PC-3 (cell line): ENCODE results near the gene KAZN. TPM values are rescaled to one million over a fixed set of nuclear protein-coding genes. Genes with fewer than 3 reads are reported as not detected.

ENCODE experiments used
- ATAC-seq: fragments of 200-7000 bp; cut with Tn5 transposase; 2 replicates; pipeline ENCODE4 v1.9.1; 2020; ENCODE audit warnings: mild to moderate bottlenecking, moderate library complexity
- BruUV-seq: library from RNA; stranded (reverse); fragments of 400-500 nt; replicated peaks from 2 replicates; lab custom pipeline; 2021; lab: Mats Ljungman, UMichigan
- CTCF ChIA-PET: fragments of 300-600 bp; sonication (Branson Sonifier 250); formaldehyde crosslinking; loops from one replicate; lab custom pipeline; 2022; ENCODE audit warnings: antibody characterized with exemption; lab: Charles Lee
- POLR2A ChIA-PET: fragments of 300-600 bp; sonication (Branson Sonifier 250); formaldehyde crosslinking; loops from one replicate; lab custom pipeline; 2022; ENCODE audit warnings: antibody characterized with exemption; ENCODE audit not compliant: unreplicated experiment; lab: Charles Lee
- DNase-seq: peaks from one replicate; pipeline ENCODE4 v3.0.0-alpha.2; 2015
- H2AFZ ChIP-seq: fragments of 300-600 bp; sonication (generic); 2 replicates; pipeline ENCODE4 v1.6.0; 2016; ENCODE audit warnings: antibody characterized with exemption, low read length
- H3F3A ChIP-seq: fragments of 300-600 bp; sonication (generic); one replicate; pipeline ENCODE4 v1.6.0; 2017; ENCODE audit warnings: antibody characterized with exemption, low read length, control low read depth, mild to moderate bottlenecking; ENCODE audit not compliant: unreplicated experiment
- H3K27ac ChIP-seq: fragments of 300-600 bp; sonication (generic); 2 replicates; pipeline ENCODE4 v1.5.1; 2016; ENCODE audit warnings: mild to moderate bottlenecking, low read length
- H3K27me3 ChIP-seq: fragments of 300-600 bp; sonication (generic); 2 replicates; pipeline ENCODE4 v1.6.1; 2016; ENCODE audit warnings: low read length, mixed read lengths
- H3K36me3 ChIP-seq: fragments of 300-600 bp; sonication (generic); 2 replicates; pipeline ENCODE4 v1.6.1; 2016; ENCODE audit warnings: low read depth, mixed run types, low read length, mixed read lengths
- H3K4me1 ChIP-seq: fragments of 300-600 bp; sonication (generic); 2 replicates; pipeline ENCODE4 v1.5.1; 2016; ENCODE audit warnings: low read length; ENCODE audit not compliant: insufficient read depth
- H3K4me2 ChIP-seq: fragments of 300-600 bp; sonication (generic); 2 replicates; pipeline ENCODE4 v1.6.0; 2016; ENCODE audit warnings: low read length
- H3K4me3 ChIP-seq: fragments of 300-600 bp; sonication (generic); 2 replicates; pipeline ENCODE4 v1.5.1; 2016; ENCODE audit warnings: mild to moderate bottlenecking, low read length, mixed read lengths
- H3K79me2 ChIP-seq: fragments of 300-600 bp; sonication (generic); 2 replicates; pipeline ENCODE4 v1.6.1; 2017; ENCODE audit warnings: low read length, mixed read lengths
- H3K9ac ChIP-seq: fragments of 300-600 bp; sonication (generic); 2 replicates; pipeline ENCODE4 v1.6.0; 2016; ENCODE audit warnings: mild to moderate bottlenecking, low read length
- H3K9me2 ChIP-seq: fragments of 300-600 bp; sonication (generic); replicated peaks from 2 replicates; pipeline ENCODE4 v1.6.1; 2016; ENCODE audit warnings: mixed run types, low read length, mixed read lengths
- H3K9me3 ChIP-seq: fragments of 300-600 bp; sonication (generic); 2 replicates; pipeline ENCODE4 v1.6.1; 2016; ENCODE audit warnings: low read length, mixed read lengths
- H4K20me1 ChIP-seq: fragments of 300-600 bp; sonication (generic); 2 replicates; pipeline ENCODE4 v1.6.1; 2016; ENCODE audit warnings: low read length, mixed read lengths
- CTCF ChIP-seq: fragments of 300-600 bp; sonication (generic); conservative IDR thresholded peaks from 2 replicates; pipeline ENCODE4 v1.5.1; 2017; ENCODE audit warnings: antibody characterized with exemption, low read depth, mild to moderate bottlenecking, low read length
- EZH2 ChIP-seq: fragments of 300-600 bp; sonication (generic); IDR thresholded peaks from one replicate; pipeline ENCODE4 v1.6.1; 2017; ENCODE audit warnings: antibody characterized with exemption, mild to moderate bottlenecking, low read length; ENCODE audit not compliant: unreplicated experiment
- EZH2phosphoT487 ChIP-seq: fragments of 300-600 bp; sonication (generic); IDR thresholded peaks from 2 replicates; pipeline ENCODE4 v1.6.1; 2018; ENCODE audit warnings: mild to moderate bottlenecking, antibody characterized with exemption, low read length, borderline replicate concordance
- intact Hi-C: fragments of 100-400 bp; cut with micrococcal nuclease; formaldehyde crosslinking; loops from 2 replicates; pipeline ENCODE4 v1.9.0; 2023
- total RNA-seq: library from RNA; depleted of rRNA; stranded (reverse); fragments of >200 nt; gene quantifications from 2 replicates; pipeline ENCODE4 v1.2.3, GENCODE V29; 2014

Gene KAZN
- total RNA-seq, 1 experiment from 2014 or later = 2.0 TPM

DNA sequence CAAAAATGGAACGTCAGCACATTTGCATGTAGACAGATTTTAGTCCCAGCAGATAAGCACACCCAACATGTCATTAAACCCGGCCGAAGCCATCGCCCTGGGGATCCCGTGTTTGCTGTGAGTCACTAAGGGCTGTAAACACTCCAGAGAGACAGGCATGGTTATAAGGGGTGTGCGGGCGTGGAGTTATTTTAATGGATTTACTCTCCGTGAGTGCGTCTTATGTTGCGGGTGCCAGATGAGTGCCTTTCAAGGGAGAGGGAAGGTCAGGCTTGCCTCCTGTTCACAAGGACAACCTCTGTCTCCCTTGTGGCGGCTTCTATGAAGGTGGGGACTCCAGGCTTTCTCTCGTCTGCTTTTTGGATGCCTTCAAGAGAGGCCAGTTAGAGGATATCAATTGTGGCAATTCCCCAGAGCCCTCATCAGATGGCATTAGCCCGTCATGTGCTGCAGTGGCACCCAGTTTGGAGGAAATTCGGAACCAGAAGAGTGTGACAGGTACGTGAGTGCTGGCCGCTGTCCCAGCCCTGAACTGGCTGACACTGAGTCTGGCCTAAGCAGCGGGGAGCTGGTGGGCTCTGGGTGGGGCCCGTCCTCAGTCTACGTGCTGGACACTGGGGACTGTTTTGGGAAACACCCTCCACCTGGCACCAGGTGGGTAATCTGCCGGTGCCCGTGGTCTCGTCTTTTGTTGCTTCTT, 331.2 kb downstream of the KAZN start:
- ChIA-PET POLR2A (no interaction called here), CTCF (no interaction called here)
- Histone ChIP-seq H3K36me3 (no peaks in the 10 kb centered on the region), H3F3A (no peaks in the 10 kb centered on the region), H3K4me1 (peaks cover 14% of the 10 kb centered on the region), H4K20me1 (no peaks in the 10 kb centered on the region), H3K4me3 (no peak overlapping the region), H2AFZ (no peak overlapping the region), H3K9ac (no peak overlapping the region), H3K9me2 (no peaks in the 10 kb centered on the region), H3K9me3 (no peaks in the 10 kb centered on the region), H3K27ac (no peak overlapping the region), H3K4me2 (peak overlapping the region; percentile 47; the same call in 1 of the 2 replicates), H3K79me2 (no peaks in the 10 kb centered on the region), H3K27me3 (peaks cover 16% of the 10 kb centered on the region)
- ATAC-seq (peak; percentile 91), DNase-seq (peak; percentile 74)
- BruUV-seq = no TSS peak
- no peak for TF ChIP-seq EZH2phosphoT487
- no peak for TF ChIP-seq CTCF
- no peak for TF ChIP-seq EZH2
- intact Hi-C loops = loop anchor here (1.0 kb wide), 1 partner anchor 98 kb away; no protein-coding TSS in a partner anchor

- DNase-seq (no peak), ATAC-seq (no peak)
- CTCF ChIA-PET = no interaction called here
- no peak for TF ChIP-seq CTCF
- TF ChIP-seq EZH2phosphoT487 = no peak
- no peak for TF ChIP-seq EZH2
- Histone ChIP-seq H3K27me3 (peaks cover 9% of the 10 kb centered on the region; the same call in 1 of the 2 replicates), H3K4me3 (no peak overlapping the region), H4K20me1 (no peaks in the 10 kb centered on the region), H3K9ac (no peak overlapping the region), H3K4me1 (peaks cover 9% of the 10 kb centered on the region), H3K79me2 (no peaks in the 10 kb centered on the region), H3K4me2 (no peak overlapping the region), H3K9me3 (no peaks in the 10 kb centered on the region), H3K36me3 (no peaks in the 10 kb centered on the region), H3K27ac (no peak overlapping the region), H3K9me2 (no peaks in the 10 kb centered on the region), H2AFZ (no peak overlapping the region), H3F3A (no peaks in the 10 kb centered on the region)
- POLR2A ChIA-PET = no interaction called here
- intact Hi-C loops = no loop called here
- BruUV-seq = no TSS peak
Observed at GRCh38 chr1:14930247-14930965, 331.9 kb downstream of the KAZN start.
